Liver (tissue), 3 donors: ENCODE measurements around the gene KTN1.

Experiments
- FOXA1 ChIP-seq: IDR thresholded peaks from 2 replicates; pipeline ENCODE4 v1.6.1; 2016; ENCODE audit warnings: antibody characterized with exemption
- GABPA ChIP-seq, 2 donors: IDR thresholded peaks in 1 of 2; conservative IDR thresholded peaks in 1 of 2; 2 replicates each; pipeline ENCODE4 v1.6.1; 2016; ENCODE audit warnings: antibody characterized with exemption in 2 of 2, mild to moderate bottlenecking in 1 of 2, moderate library complexity in 1 of 2
- JUND ChIP-seq, 2 donors: IDR thresholded peaks; 2 replicates each; pipeline ENCODE4 v1.6.1; 2016; ENCODE audit warnings: antibody characterized with exemption in 2 of 2
- RAD21 ChIP-seq, 2 donors: IDR thresholded peaks; 2 replicates each; pipeline ENCODE4 v1.6.1; 2016; ENCODE audit warnings: antibody characterized with exemption in 2 of 2, mild to moderate bottlenecking in 2 of 2
- SP1 ChIP-seq: IDR thresholded peaks from 2 replicates; pipeline ENCODE4 v1.6.1; 2018; ENCODE audit warnings: antibody characterized with exemption, mild to moderate bottlenecking
- TAF1 ChIP-seq: conservative IDR thresholded peaks from 2 replicates; pipeline ENCODE4 v1.6.1; 2016; ENCODE audit warnings: antibody characterized with exemption, mild to moderate bottlenecking
- YY1 ChIP-seq: IDR thresholded peaks from 2 replicates; pipeline ENCODE4 v1.6.1; 2016; ENCODE audit warnings: antibody characterized with exemption, mild to moderate bottlenecking
- TF ChIP-seq, protein P1 (sequence below): fragments of 150-350 bp; IDR thresholded peaks from 2 replicates; pipeline ENCODE4 v1.5.1; 2017; ENCODE audit warnings: improper control_type of control experiment, low read depth, low read length; ENCODE audit not compliant: missing input control
- TF ChIP-seq, protein P2 (sequence below): IDR thresholded peaks from 2 replicates; pipeline ENCODE4 v1.6.1; 2016; ENCODE audit warnings: antibody characterized with exemption, mild to moderate bottlenecking
- TF ChIP-seq, protein P3 (sequence below): IDR thresholded peaks from 2 replicates; pipeline ENCODE4 v1.6.1; 2016; ENCODE audit warnings: antibody characterized with exemption
- TF ChIP-seq, protein P4 (sequence below): IDR thresholded peaks from 2 replicates; pipeline ENCODE4 v1.6.1; 2016; ENCODE audit warnings: antibody characterized with exemption
- donor health status: healthy.
- donor health status: healthy.

DNA sequence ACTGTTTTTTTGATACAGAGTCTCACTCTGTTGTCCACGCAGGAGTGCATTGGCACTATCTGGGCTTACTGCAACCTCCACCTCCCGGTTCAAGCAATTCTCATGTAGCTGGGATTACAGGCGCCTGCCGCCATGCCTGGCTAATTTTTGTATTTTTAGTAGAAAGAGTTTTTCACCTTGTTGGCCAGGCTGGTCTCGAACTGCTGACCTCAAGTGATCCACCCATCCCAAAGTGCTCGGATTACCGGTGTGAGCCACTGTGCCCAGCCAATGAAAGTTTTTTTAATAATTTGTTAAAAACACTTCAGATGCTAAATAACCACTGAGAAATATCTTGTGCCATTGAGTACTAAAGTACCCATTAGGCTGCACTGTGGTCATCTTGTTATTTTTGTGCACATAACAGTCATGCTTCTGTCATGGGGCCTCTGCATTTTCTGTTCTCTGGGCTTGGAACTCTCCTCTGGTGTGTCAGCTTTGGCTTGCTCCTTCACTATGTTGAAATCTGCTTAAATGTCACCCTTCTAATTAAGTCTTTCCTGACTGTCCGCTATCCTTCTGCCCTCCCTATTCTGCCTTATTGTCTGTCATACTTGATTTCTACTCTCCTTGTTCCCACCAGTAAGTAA, 105.1 kb downstream of the KTN1 start:
- TF ChIP-seq, protein P1, sequence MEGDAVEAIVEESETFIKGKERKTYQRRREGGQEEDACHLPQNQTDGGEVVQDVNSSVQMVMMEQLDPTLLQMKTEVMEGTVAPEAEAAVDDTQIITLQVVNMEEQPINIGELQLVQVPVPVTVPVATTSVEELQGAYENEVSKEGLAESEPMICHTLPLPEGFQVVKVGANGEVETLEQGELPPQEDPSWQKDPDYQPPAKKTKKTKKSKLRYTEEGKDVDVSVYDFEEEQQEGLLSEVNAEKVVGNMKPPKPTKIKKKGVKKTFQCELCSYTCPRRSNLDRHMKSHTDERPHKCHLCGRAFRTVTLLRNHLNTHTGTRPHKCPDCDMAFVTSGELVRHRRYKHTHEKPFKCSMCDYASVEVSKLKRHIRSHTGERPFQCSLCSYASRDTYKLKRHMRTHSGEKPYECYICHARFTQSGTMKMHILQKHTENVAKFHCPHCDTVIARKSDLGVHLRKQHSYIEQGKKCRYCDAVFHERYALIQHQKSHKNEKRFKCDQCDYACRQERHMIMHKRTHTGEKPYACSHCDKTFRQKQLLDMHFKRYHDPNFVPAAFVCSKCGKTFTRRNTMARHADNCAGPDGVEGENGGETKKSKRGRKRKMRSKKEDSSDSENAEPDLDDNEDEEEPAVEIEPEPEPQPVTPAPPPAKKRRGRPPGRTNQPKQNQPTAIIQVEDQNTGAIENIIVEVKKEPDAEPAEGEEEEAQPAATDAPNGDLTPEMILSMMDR = no peak
- no peak for TF ChIP-seq YY1
- TF ChIP-seq GABPA (IDR thresholded peaks at IDR 0.05 in 1 of 2, conservative IDR thresholded peaks at IDR 0.05 in 1 of 2) = no peak
- TF ChIP-seq, protein P2, sequence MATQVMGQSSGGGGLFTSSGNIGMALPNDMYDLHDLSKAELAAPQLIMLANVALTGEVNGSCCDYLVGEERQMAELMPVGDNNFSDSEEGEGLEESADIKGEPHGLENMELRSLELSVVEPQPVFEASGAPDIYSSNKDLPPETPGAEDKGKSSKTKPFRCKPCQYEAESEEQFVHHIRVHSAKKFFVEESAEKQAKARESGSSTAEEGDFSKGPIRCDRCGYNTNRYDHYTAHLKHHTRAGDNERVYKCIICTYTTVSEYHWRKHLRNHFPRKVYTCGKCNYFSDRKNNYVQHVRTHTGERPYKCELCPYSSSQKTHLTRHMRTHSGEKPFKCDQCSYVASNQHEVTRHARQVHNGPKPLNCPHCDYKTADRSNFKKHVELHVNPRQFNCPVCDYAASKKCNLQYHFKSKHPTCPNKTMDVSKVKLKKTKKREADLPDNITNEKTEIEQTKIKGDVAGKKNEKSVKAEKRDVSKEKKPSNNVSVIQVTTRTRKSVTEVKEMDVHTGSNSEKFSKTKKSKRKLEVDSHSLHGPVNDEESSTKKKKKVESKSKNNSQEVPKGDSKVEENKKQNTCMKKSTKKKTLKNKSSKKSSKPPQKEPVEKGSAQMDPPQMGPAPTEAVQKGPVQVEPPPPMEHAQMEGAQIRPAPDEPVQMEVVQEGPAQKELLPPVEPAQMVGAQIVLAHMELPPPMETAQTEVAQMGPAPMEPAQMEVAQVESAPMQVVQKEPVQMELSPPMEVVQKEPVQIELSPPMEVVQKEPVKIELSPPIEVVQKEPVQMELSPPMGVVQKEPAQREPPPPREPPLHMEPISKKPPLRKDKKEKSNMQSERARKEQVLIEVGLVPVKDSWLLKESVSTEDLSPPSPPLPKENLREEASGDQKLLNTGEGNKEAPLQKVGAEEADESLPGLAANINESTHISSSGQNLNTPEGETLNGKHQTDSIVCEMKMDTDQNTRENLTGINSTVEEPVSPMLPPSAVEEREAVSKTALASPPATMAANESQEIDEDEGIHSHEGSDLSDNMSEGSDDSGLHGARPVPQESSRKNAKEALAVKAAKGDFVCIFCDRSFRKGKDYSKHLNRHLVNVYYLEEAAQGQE = no peak
- TF ChIP-seq, protein P3, sequence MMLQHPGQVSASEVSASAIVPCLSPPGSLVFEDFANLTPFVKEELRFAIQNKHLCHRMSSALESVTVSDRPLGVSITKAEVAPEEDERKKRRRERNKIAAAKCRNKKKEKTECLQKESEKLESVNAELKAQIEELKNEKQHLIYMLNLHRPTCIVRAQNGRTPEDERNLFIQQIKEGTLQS = no peak
- TF ChIP-seq TAF1 = no peak
- TF ChIP-seq, protein P4, sequence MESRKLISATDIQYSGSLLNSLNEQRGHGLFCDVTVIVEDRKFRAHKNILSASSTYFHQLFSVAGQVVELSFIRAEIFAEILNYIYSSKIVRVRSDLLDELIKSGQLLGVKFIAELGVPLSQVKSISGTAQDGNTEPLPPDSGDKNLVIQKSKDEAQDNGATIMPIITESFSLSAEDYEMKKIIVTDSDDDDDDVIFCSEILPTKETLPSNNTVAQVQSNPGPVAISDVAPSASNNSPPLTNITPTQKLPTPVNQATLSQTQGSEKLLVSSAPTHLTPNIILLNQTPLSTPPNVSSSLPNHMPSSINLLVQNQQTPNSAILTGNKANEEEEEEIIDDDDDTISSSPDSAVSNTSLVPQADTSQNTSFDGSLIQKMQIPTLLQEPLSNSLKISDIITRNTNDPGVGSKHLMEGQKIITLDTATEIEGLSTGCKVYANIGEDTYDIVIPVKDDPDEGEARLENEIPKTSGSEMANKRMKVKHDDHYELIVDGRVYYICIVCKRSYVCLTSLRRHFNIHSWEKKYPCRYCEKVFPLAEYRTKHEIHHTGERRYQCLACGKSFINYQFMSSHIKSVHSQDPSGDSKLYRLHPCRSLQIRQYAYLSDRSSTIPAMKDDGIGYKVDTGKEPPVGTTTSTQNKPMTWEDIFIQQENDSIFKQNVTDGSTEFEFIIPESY = no peak
- no peak for TF ChIP-seq RAD21 (IDR thresholded peaks at IDR 0.05)
- no peak for TF ChIP-seq JUND (IDR thresholded peaks at IDR 0.05)
- no peak for TF ChIP-seq FOXA1
- no peak for TF ChIP-seq SP1
